Loucy (cell line): ENCODE results near the gene MTARC1.

ENCODE experiments used
- CTCF ChIP-seq: fragments of 200-600 bp; sonication (generic); conservative IDR thresholded peaks from 2 replicates; pipeline ENCODE4 v1.5.1; 2014; ENCODE audit warnings: mild to moderate bottlenecking, antibody characterized with exemption, low read length
- EZH2phosphoT487 ChIP-seq: fragments of 200-600 bp; IDR thresholded peaks from 2 replicates; pipeline ENCODE4 v1.6.1; 2018; ENCODE audit warnings: antibody characterized with exemption, mild to moderate bottlenecking, moderate library complexity, borderline replicate concordance

- TF ChIP-seq CTCF = no peak
- no peak for TF ChIP-seq EZH2phosphoT487
Measured at GRCh38 chr1:220812308-220812707, 25.6 kb downstream of the MTARC1 start.
